Ovary (tissue), 9 donors: Measurements from ENCODE around the gene PEA15. TPM values are rescaled to one million over a fixed set of nuclear protein-coding genes. Genes with fewer than 3 reads are reported as not detected.
A peak's percentile ranks its signal among the peaks of the same experiment; 100 is the strongest.

ENCODE experiments used
- DNase-seq, 5 donors: peaks; one replicate each; pipeline ENCODE4 v3.0.0-alpha.2; 2019 to 2020
- H3K27ac ChIP-seq, 2 donors: fragments of 200-600 bp; one replicate each; pipeline versions ENCODE4 v1.5.1 to v1.8.0; 2019 to 2022
- H3K27me3 ChIP-seq: fragments of 200-600 bp; one replicate; pipeline ENCODE4 v1.8.0; 2022
- H3K36me3 ChIP-seq: fragments of 200-600 bp; sonication (generic); one replicate; pipeline ENCODE4 v1.5.1; 2019
- H3K4me1 ChIP-seq: one replicate; pipeline ENCODE4 v1.8.1; 2013; ENCODE audit warnings: mild to moderate bottlenecking, moderate library complexity; ENCODE audit not compliant: insufficient read depth
- H3K4me3 ChIP-seq: fragments of 200-600 bp; sonication (generic); one replicate; pipeline ENCODE4 v1.5.1; 2017
- H3K9me3 ChIP-seq, 2 donors: fragments of 200-600 bp in 1 of 2; sonication (generic) in 1 of 2; one replicate each; pipeline versions ENCODE4 v1.5.1 to v1.8.1; 2013 to 2019; ENCODE audit warnings: mild to moderate bottlenecking in 1 of 2, moderate library complexity in 1 of 2
- EP300 ChIP-seq: sonication (generic); formaldehyde crosslinking; IDR thresholded peaks from one replicate; pipeline ENCODE4 v1.6.1; 2017; ENCODE audit warnings: antibody characterized with exemption
- POLR2A ChIP-seq: fragments of 450-650 bp; IDR thresholded peaks from one replicate; pipeline ENCODE4 v1.6.1; 2017; ENCODE audit warnings: antibody characterized with exemption, mild to moderate bottlenecking, moderate library complexity
- WGBS, 3 donors: extraction: QIAGEN DNeasy Blood & Tissue Kit in 1 of 3; methylation state at CpG; one replicate each; pipeline versions ENCODE4 v1.1.5 to v1.1.7; 2013 to 2017; 5-methylcytosine and 5-hydroxymethylcytosine counted together
- intact Hi-C, 4 donors: fragments of 100-400 bp; cut with DNase I; formaldehyde crosslinking; loops; one replicate each; pipeline versions ENCODE4 v1.11.0 to v1.15.1; 2022 to 2023
- polyA plus RNA-seq, 2 donors: library from polyadenylated mRNA; stranded (reverse); fragments of 200-250 nt in 1 of 2; fragments of 350-450 nt in 1 of 2; fragmentation: Illumina TruSeq in 1 of 2; extraction: RNeasy Lipid Tissue Mini Kit (QIAGEN cat#74804) in 1 of 2; gene quantifications; one replicate each; pipeline ENCODE4 v1.2.3, GENCODE V29; 2013 to 2014
- total RNA-seq, 7 donors: library from RNA; depleted of rRNA in 2 of 7; stranded (reverse); fragments of >200 nt in 2 of 7; fragmentation: NEBNext Ultra II Directional in 3 of 7; extraction: Animal tissue kit (Norgen Biotek cat#: 25700) in 3 of 7; gene quantifications; one replicate each; pipeline versions ENCODE4 v1.1.0 to v1.2.4, GENCODE V29; 2016 to 2023
- TF ChIP-seq, protein P1 (sequence below), 3 donors: fragments of 450-650 bp in 2 of 3; fragments of 200-600 bp in 1 of 3; IDR thresholded peaks; one replicate each; pipeline versions ENCODE4 v1.5.1 to v1.8.0; 2016 to 2022; ENCODE audit warnings: antibody characterized with exemption in 3 of 3, mild to moderate bottlenecking in 1 of 3
- donor health status: DM: no; HTN: no; CAD: no; lungs with moderate emphysema.
- donor health status: DM: no; HTN: no; CAD: no.
- donor health status: Bipolar disorder and iron deficiency.
- donor health status: DM: yes; HTN: yes; CAD: no.
- donor health status: DM: no; HTN: no; CAD: no.
- donor health status: DM: yes; HTN: yes; CAD: no.

PEA15 gene
- total and polyA plus RNA-seq, 9 donors = 38.4 to 530 (median 135) TPM

- whole genome bisulfite sequencing, 3 donors = 40 to 49% (median 43%) methylated on average over 4 of the region's 4 CpGs
Measured at GRCh38 chr1:160219062-160219929, 14.1 kb downstream of the PEA15 start.

GRCh38 chr1:160220301-160220700 lies 15.1 kb downstream of the PEA15 start:
- Histone ChIP-seq H3K4me3 (no peak overlapping the region), H3K4me1 (peaks cover 2% of the 10 kb centered on the region), H3K27me3 (no peaks in the 10 kb centered on the region), H3K36me3 (no peaks in the 10 kb centered on the region), H3K9me3 (no peaks in the 10 kb centered on the region), H3K27ac (no peak overlapping the region)
- DNase-seq = no peak
- 83 to 86% (median 83%) methylated on average over 2 of the region's 2 CpGs for WGBS, 3 donors
- intact Hi-C loops = no loop called here
- TF ChIP-seq, protein P1, sequence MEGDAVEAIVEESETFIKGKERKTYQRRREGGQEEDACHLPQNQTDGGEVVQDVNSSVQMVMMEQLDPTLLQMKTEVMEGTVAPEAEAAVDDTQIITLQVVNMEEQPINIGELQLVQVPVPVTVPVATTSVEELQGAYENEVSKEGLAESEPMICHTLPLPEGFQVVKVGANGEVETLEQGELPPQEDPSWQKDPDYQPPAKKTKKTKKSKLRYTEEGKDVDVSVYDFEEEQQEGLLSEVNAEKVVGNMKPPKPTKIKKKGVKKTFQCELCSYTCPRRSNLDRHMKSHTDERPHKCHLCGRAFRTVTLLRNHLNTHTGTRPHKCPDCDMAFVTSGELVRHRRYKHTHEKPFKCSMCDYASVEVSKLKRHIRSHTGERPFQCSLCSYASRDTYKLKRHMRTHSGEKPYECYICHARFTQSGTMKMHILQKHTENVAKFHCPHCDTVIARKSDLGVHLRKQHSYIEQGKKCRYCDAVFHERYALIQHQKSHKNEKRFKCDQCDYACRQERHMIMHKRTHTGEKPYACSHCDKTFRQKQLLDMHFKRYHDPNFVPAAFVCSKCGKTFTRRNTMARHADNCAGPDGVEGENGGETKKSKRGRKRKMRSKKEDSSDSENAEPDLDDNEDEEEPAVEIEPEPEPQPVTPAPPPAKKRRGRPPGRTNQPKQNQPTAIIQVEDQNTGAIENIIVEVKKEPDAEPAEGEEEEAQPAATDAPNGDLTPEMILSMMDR (IDR thresholded peaks at IDR 0.05) = no peak
- TF ChIP-seq POLR2A (no peak), EP300 (no peak)

More at GRCh38 chr1:160219062-160219929, 14.1 kb downstream of the PEA15 start:
- TF ChIP-seq EP300 = no peak
- TF ChIP-seq, protein P1 (IDR thresholded peaks at IDR 0.05) = peak; percentile 12 to 50 (median 33)
- no peak for TF ChIP-seq POLR2A
- peak overlapping the region in 1 of 2 donors; percentile 26 for H3K27ac ChIP-seq
- no peak overlapping the region for H3K4me3 ChIP-seq
- H3K4me1 ChIP-seq = peaks cover 2% of the 10 kb centered on the region
- DNase-seq = peak in 4 of 5 donors; percentile 40 to 62 (median 56)
- no peaks in the 10 kb centered on the region for H3K36me3 ChIP-seq
- no peaks in the 10 kb centered on the region for H3K27me3 ChIP-seq
- intact Hi-C loops = loop anchor here in 2 of 4 donors (2.0 to 5.0 kb wide), 2 partner anchors 26 to 117 kb away; no protein-coding TSS in a partner anchor
- no peaks in the 10 kb centered on the region for H3K9me3 ChIP-seq

- Histone ChIP-seq H3K4me1 (peaks cover 2% of the 10 kb centered on the region), H3K9me3 (no peaks in the 10 kb centered on the region), H3K36me3 (no peaks in the 10 kb centered on the region), H3K27me3 (no peaks in the 10 kb centered on the region), H3K4me3 (no peak overlapping the region), H3K27ac (no peak overlapping the region)
- DNase-seq = no peak
- TF ChIP-seq EP300 = no peak
- intact Hi-C loops = no loop called here
Measured at GRCh38 chr1:160221089-160221488, 15.9 kb downstream of the PEA15 start.

GRCh38 chr1:160222546-160222945 lies 17.4 kb downstream of the PEA15 start:
- intact Hi-C loops = no loop called here
- peaks cover 2% of the 10 kb centered on the region for H3K4me1 ChIP-seq
- 91 to 97% (median 92%) methylated on average over 3 of the region's 3 CpGs for WGBS, 3 donors
- no peaks in the 10 kb centered on the region for H3K36me3 ChIP-seq
- TF ChIP-seq EP300 = no peak
- TF ChIP-seq, protein P1 (IDR thresholded peaks at IDR 0.05) = no peak
- no peak for TF ChIP-seq POLR2A
- DNase-seq = no peak
- H3K27me3 ChIP-seq = no peaks in the 10 kb centered on the region
- H3K9me3 ChIP-seq = no peaks in the 10 kb centered on the region
- no peak overlapping the region for H3K27ac ChIP-seq
- no peak overlapping the region for H3K4me3 ChIP-seq

DNA sequence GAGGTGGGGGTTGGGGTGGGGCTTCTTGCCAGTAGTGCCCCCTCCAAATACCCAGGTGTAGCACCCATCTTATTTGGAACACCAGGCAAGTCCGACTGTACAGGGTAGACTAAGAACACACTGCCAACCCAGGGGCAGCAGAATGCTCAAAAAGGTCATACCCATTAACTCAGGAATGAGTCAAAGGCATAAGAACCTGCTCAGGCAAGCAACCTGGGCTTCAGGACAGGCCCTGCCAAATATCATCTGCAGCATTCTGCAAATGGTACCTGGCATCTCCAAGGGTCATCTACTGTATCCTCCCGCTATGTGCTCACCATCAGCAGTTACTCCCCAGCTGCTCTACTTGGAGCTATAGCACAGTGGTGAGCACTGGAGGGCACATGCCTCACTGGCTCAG lies 19.4 kb downstream of the PEA15 start:
- 78 to 92% (median 91%) methylated on average over 2 of the region's 2 CpGs for WGBS, 3 donors
- no peaks in the 10 kb centered on the region for H3K36me3 ChIP-seq
- no peaks in the 10 kb centered on the region for H3K27me3 ChIP-seq

More for the DNA sequence above, 19.4 kb downstream of the PEA15 start:
- intact Hi-C loops = no loop called here
- Histone ChIP-seq H3K27ac (no peak overlapping the region), H3K4me1 (peaks cover 1% of the 10 kb centered on the region), H3K9me3 (no peaks in the 10 kb centered on the region), H3K4me3 (no peak overlapping the region)
- no peak for TF ChIP-seq POLR2A
- DNase-seq = no peak
